Liver (tissue), 9 donors: Measurements from ENCODE around the gene MBLAC1. TPM values are rescaled to one million over a fixed set of nuclear protein-coding genes. Genes with fewer than 3 reads are reported as not detected.

Experiments
- DNase-seq: peaks from one replicate; pipeline ENCODE4 v3.0.0-alpha.2; 2017; ENCODE audit warnings: low spot score
- H3K27ac ChIP-seq, 2 donors: one replicate each; pipeline ENCODE4 v1.7.0; 2013; ENCODE audit warnings: inconsistent platforms in 2 of 2, low read length in 2 of 2, control low read depth in 1 of 2, low read depth in 1 of 2, mild to moderate bottlenecking in 1 of 2
- H3K27me3 ChIP-seq, 4 donors: one replicate each; pipeline versions ENCODE4 v1.6.1 to v1.7.0; 2013; ENCODE audit warnings: low read length in 3 of 4, inconsistent platforms in 1 of 4, mild to moderate bottlenecking in 1 of 4, moderate library complexity in 1 of 4; ENCODE audit not compliant: control insufficient read depth in 4 of 4, insufficient read depth in 4 of 4
- H3K36me3 ChIP-seq, 4 donors: one replicate each; pipeline versions ENCODE4 v1.6.1 to v1.7.0; 2013; ENCODE audit warnings: low read length in 3 of 4, mild to moderate bottlenecking in 3 of 4, low read depth in 1 of 4, moderate library complexity in 1 of 4; ENCODE audit not compliant: control insufficient read depth in 4 of 4, insufficient read depth in 3 of 4
- H3K4me1 ChIP-seq, 4 donors: one replicate each; pipeline versions ENCODE4 v1.6.1 to v1.7.0; 2013; ENCODE audit warnings: low read length in 3 of 4, mild to moderate bottlenecking in 3 of 4, moderate library complexity in 1 of 4; ENCODE audit not compliant: control insufficient read depth in 4 of 4, insufficient read depth in 4 of 4
- H3K4me3 ChIP-seq, 3 donors: one replicate each; pipeline versions ENCODE4 v1.6.1 to v1.7.0; 2013; ENCODE audit warnings: low read length in 3 of 3, control low read depth in 1 of 3, low read depth in 1 of 3, mild to moderate bottlenecking in 1 of 3
- H3K9ac ChIP-seq, 2 donors: one replicate each; pipeline ENCODE4 v1.7.0; 2013; ENCODE audit warnings: low read length in 2 of 2, mild to moderate bottlenecking in 2 of 2, moderate library complexity in 2 of 2, control low read depth in 1 of 2, low read depth in 1 of 2
- H3K9me3 ChIP-seq, 4 donors: one replicate each; pipeline versions ENCODE4 v1.6.1 to v1.7.0; 2013; ENCODE audit warnings: low read length in 3 of 4; ENCODE audit not compliant: control insufficient read depth in 4 of 4
- EGR1 ChIP-seq, 2 donors: IDR thresholded peaks; 2 replicates each; pipeline ENCODE4 v1.6.1; 2016 to 2018; ENCODE audit warnings: antibody characterized with exemption in 2 of 2, low read depth in 2 of 2
- FOXA1 ChIP-seq: IDR thresholded peaks from 2 replicates; pipeline ENCODE4 v1.6.1; 2016; ENCODE audit warnings: antibody characterized with exemption
- FOXA2 ChIP-seq: IDR thresholded peaks from 2 replicates; pipeline ENCODE4 v1.6.1; 2016; ENCODE audit warnings: antibody characterized with exemption
- GABPA ChIP-seq, 2 donors: IDR thresholded peaks in 1 of 2; conservative IDR thresholded peaks in 1 of 2; 2 replicates each; pipeline ENCODE4 v1.6.1; 2016; ENCODE audit warnings: antibody characterized with exemption in 2 of 2, mild to moderate bottlenecking in 1 of 2, moderate library complexity in 1 of 2
- HNF4A ChIP-seq, 2 donors: conservative IDR thresholded peaks; 2 replicates each; pipeline ENCODE4 v1.6.1; 2016; ENCODE audit warnings: antibody characterized with exemption in 2 of 2, mild to moderate bottlenecking in 2 of 2
- HNF4G ChIP-seq: IDR thresholded peaks from 2 replicates; pipeline ENCODE4 v1.6.1; 2016; ENCODE audit warnings: antibody characterized with exemption
- JUND ChIP-seq, 2 donors: IDR thresholded peaks; 2 replicates each; pipeline ENCODE4 v1.6.1; 2016; ENCODE audit warnings: antibody characterized with exemption in 2 of 2
- NR2F2 ChIP-seq: IDR thresholded peaks from 2 replicates; pipeline ENCODE4 v1.6.1; 2016; ENCODE audit warnings: antibody characterized with exemption
- RAD21 ChIP-seq, 2 donors: IDR thresholded peaks; 2 replicates each; pipeline ENCODE4 v1.6.1; 2016; ENCODE audit warnings: antibody characterized with exemption in 2 of 2, mild to moderate bottlenecking in 2 of 2
- RXRA ChIP-seq, 2 donors: IDR thresholded peaks; 2 replicates each; pipeline ENCODE4 v1.6.1; 2017 to 2018; ENCODE audit warnings: antibody characterized with exemption in 2 of 2, mild to moderate bottlenecking in 1 of 2
- SP1 ChIP-seq: IDR thresholded peaks from 2 replicates; pipeline ENCODE4 v1.6.1; 2018; ENCODE audit warnings: antibody characterized with exemption, mild to moderate bottlenecking
- TAF1 ChIP-seq: conservative IDR thresholded peaks from 2 replicates; pipeline ENCODE4 v1.6.1; 2016; ENCODE audit warnings: antibody characterized with exemption, mild to moderate bottlenecking
- YY1 ChIP-seq: IDR thresholded peaks from 2 replicates; pipeline ENCODE4 v1.6.1; 2016; ENCODE audit warnings: antibody characterized with exemption, mild to moderate bottlenecking
- WGBS: extraction: QIAGEN DNeasy Blood & Tissue Kit; methylation state at CpG from one replicate; pipeline ENCODE4 v1.1.7; 2013; 5-methylcytosine and 5-hydroxymethylcytosine counted together
- polyA plus RNA-seq, 2 donors: library from polyadenylated mRNA; stranded (reverse) in 1 of 2; unstranded in 1 of 2; fragments of 200-250 nt in 1 of 2; fragments of >200 nt in 1 of 2; fragmentation: Nextera tagmentation in 1 of 2; extraction: Ambion mirVana in 1 of 2; gene quantifications; one replicate each; pipeline versions ENCODE4 v1.2.1 to v1.2.3, GENCODE V29; 2013 to 2015
- total RNA-seq, 2 donors: library from RNA; depleted of rRNA; stranded (reverse); fragments of >200 nt; gene quantifications; one replicate each; pipeline ENCODE4 v1.2.3, GENCODE V29; 2014
- TF ChIP-seq, protein P1 (sequence below): IDR thresholded peaks from 2 replicates; pipeline ENCODE4 v1.6.1; 2016; ENCODE audit warnings: antibody characterized with exemption, mild to moderate bottlenecking
- TF ChIP-seq, protein P2 (sequence below): IDR thresholded peaks from 2 replicates; pipeline ENCODE4 v1.6.1; 2016; ENCODE audit warnings: antibody characterized with exemption
- TF ChIP-seq, protein P3 (sequence below): IDR thresholded peaks from 2 replicates; pipeline ENCODE4 v1.6.1; 2016; ENCODE audit warnings: antibody characterized with exemption
- TF ChIP-seq, protein P4 (sequence below): IDR thresholded peaks from 2 replicates; pipeline ENCODE4 v1.6.1; 2016; ENCODE audit warnings: antibody characterized with exemption
- TF ChIP-seq, protein P5 (sequence below): fragments of 150-350 bp; IDR thresholded peaks from 2 replicates; pipeline ENCODE4 v1.5.1; 2017; ENCODE audit warnings: improper control_type of control experiment, low read depth, low read length; ENCODE audit not compliant: missing input control
- donor health status: healthy.
- donor health status: healthy.
- donor health status: healthy.
- donor health status: healthy.
- donor health status: healthy.

MBLAC1 gene
- total and polyA plus RNA-seq, 4 donors, result 1.0 to 1.4 (median 1.3) TPM

GRCh38 chr7:100080907-100081534 lies 45.7 kb upstream of the MBLAC1 start (continued):
- TF ChIP-seq, protein P1, sequence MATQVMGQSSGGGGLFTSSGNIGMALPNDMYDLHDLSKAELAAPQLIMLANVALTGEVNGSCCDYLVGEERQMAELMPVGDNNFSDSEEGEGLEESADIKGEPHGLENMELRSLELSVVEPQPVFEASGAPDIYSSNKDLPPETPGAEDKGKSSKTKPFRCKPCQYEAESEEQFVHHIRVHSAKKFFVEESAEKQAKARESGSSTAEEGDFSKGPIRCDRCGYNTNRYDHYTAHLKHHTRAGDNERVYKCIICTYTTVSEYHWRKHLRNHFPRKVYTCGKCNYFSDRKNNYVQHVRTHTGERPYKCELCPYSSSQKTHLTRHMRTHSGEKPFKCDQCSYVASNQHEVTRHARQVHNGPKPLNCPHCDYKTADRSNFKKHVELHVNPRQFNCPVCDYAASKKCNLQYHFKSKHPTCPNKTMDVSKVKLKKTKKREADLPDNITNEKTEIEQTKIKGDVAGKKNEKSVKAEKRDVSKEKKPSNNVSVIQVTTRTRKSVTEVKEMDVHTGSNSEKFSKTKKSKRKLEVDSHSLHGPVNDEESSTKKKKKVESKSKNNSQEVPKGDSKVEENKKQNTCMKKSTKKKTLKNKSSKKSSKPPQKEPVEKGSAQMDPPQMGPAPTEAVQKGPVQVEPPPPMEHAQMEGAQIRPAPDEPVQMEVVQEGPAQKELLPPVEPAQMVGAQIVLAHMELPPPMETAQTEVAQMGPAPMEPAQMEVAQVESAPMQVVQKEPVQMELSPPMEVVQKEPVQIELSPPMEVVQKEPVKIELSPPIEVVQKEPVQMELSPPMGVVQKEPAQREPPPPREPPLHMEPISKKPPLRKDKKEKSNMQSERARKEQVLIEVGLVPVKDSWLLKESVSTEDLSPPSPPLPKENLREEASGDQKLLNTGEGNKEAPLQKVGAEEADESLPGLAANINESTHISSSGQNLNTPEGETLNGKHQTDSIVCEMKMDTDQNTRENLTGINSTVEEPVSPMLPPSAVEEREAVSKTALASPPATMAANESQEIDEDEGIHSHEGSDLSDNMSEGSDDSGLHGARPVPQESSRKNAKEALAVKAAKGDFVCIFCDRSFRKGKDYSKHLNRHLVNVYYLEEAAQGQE, result no peak
- peak in 1 of 2 donors; percentile 35 for TF ChIP-seq HNF4A (conservative IDR thresholded peaks at IDR 0.05)

DNA sequence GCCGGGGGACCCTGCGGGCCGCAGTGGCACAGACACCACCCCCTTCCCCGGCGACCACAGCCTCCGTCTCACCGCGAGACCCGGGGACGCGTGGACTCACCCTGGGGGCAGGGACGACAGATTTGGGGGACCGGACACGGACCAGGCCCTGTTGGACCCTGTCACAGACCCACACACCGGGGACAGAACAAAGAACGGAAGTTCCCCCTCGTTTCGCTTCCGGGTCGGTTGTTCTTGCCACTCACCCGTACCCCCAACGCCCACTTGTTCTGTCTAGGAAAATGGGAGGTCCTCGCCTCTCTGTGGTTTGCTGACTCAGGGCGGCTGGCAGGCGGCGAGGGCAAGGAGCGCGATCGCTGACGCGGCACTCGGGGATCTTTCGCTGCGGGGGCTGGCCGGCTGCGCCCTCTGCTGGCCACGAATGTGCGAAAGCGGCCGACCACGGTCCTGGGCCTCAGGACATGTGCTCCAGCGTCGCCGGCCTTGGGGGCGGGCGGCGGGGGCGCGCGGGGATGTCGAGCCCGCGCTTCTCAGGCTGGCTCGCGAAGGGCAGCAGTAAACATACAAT lies 45.1 kb upstream of the MBLAC1 start, which contains the start of gene ZNF3:
TSS of gene ZNF3 (minus strand) at position 189 of the 568 bp plus-strand sequence. CDS start 4,366 bp downstream, outside the sequence.
- WGBS, result under 1% methylated on average over 55 of the region's 55 CpGs
- Histone ChIP-seq H3K4me3 (peak within 1 kb of the TSS; percentile 80 to 90 (median 83)), H3K9me3 (no peaks in the 10 kb centered on the region), H3K4me1 (peaks cover 12 to 34% (median 29%) of the 10 kb centered on the region in 4 donors), H3K36me3 (peaks cover 0 to 10% (median 4%) of the 10 kb centered on the region in 4 donors), H3K27me3 (no peaks in the 10 kb centered on the region), H3K27ac (peak within 1 kb of the TSS; percentile 89 to 90), H3K9ac (peak within 1 kb of the TSS; percentile 88 to 96)
- peak; percentile 70 to 72 for TF ChIP-seq RXRA (IDR thresholded peaks at IDR 0.05)
- TF ChIP-seq EGR1 (IDR thresholded peaks at IDR 0.05; ENCODE audit: low read depth in 2 of 2), result peak; percentile 90 to 96
- TF ChIP-seq, protein P2, sequence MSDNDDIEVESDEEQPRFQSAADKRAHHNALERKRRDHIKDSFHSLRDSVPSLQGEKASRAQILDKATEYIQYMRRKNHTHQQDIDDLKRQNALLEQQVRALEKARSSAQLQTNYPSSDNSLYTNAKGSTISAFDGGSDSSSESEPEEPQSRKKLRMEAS, result no peak
- TF ChIP-seq, protein P3, sequence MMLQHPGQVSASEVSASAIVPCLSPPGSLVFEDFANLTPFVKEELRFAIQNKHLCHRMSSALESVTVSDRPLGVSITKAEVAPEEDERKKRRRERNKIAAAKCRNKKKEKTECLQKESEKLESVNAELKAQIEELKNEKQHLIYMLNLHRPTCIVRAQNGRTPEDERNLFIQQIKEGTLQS, result no peak
- TF ChIP-seq, protein P4, sequence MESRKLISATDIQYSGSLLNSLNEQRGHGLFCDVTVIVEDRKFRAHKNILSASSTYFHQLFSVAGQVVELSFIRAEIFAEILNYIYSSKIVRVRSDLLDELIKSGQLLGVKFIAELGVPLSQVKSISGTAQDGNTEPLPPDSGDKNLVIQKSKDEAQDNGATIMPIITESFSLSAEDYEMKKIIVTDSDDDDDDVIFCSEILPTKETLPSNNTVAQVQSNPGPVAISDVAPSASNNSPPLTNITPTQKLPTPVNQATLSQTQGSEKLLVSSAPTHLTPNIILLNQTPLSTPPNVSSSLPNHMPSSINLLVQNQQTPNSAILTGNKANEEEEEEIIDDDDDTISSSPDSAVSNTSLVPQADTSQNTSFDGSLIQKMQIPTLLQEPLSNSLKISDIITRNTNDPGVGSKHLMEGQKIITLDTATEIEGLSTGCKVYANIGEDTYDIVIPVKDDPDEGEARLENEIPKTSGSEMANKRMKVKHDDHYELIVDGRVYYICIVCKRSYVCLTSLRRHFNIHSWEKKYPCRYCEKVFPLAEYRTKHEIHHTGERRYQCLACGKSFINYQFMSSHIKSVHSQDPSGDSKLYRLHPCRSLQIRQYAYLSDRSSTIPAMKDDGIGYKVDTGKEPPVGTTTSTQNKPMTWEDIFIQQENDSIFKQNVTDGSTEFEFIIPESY, result peak; percentile 45
- TF ChIP-seq HNF4G, result peak; percentile 31
- TF ChIP-seq FOXA1, result peak; percentile 84
- TF ChIP-seq TAF1, result no peak
- peak; percentile 22 for TF ChIP-seq FOXA2
- TF ChIP-seq HNF4A (conservative IDR thresholded peaks at IDR 0.05), result peak; percentile 65 to 70
- TF ChIP-seq NR2F2, result peak; percentile 68
- peak; percentile 96 to 98 for TF ChIP-seq GABPA (IDR thresholded peaks at IDR 0.05 in 1 of 2, conservative IDR thresholded peaks at IDR 0.05 in 1 of 2)
- TF ChIP-seq, protein P1, result peak; percentile 85
- TF ChIP-seq YY1, result peak; percentile 83
- TF ChIP-seq, protein P5, sequence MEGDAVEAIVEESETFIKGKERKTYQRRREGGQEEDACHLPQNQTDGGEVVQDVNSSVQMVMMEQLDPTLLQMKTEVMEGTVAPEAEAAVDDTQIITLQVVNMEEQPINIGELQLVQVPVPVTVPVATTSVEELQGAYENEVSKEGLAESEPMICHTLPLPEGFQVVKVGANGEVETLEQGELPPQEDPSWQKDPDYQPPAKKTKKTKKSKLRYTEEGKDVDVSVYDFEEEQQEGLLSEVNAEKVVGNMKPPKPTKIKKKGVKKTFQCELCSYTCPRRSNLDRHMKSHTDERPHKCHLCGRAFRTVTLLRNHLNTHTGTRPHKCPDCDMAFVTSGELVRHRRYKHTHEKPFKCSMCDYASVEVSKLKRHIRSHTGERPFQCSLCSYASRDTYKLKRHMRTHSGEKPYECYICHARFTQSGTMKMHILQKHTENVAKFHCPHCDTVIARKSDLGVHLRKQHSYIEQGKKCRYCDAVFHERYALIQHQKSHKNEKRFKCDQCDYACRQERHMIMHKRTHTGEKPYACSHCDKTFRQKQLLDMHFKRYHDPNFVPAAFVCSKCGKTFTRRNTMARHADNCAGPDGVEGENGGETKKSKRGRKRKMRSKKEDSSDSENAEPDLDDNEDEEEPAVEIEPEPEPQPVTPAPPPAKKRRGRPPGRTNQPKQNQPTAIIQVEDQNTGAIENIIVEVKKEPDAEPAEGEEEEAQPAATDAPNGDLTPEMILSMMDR, result peak; percentile 88
- TF ChIP-seq SP1, result peak; percentile 85
- TF ChIP-seq RAD21 (IDR thresholded peaks at IDR 0.05), result peak; percentile 87 to 92
- peak; percentile 31 to 69 for TF ChIP-seq JUND (IDR thresholded peaks at IDR 0.05)
- DNase-seq, result peak; percentile 98
